ENCODE measurements around the gene CLEC18B. TPM values are rescaled to one million over a fixed set of nuclear protein-coding genes. Genes with fewer than 3 reads are reported as not detected.
"Not testable (repeated sequence)": the region's sequence is repeated elsewhere in the genome, so short reads cannot be mapped to it uniquely, and the experiment has no call there.

CLEC18B gene
- polyA plus RNA-seq, 2 of the 4 experiments (the other 2 are of a cell fraction) = 0.26 to 0.31 TPM

- no peak overlapping the region for H3K4me3 ChIP-seq
- no peak overlapping the region for H3K27ac ChIP-seq
- no peak for DNase-seq (ENCODE audit: low read depth in 1 of 2, low spot score in 1 of 2)
- POLR2A ChIA-PET = no interaction called here
- ATAC-seq = no peak
- CTCF ChIA-PET = interaction anchor here (0.7 kb wide), 1 partner anchor 1266 kb away, joined by 3 read pairs; no protein-coding TSS in a partner anchor
- H3K4me2 ChIP-seq = no peak overlapping the region
- FAIRE-seq = no peak
- no peaks in the 10 kb centered on the region for H3K9me3 ChIP-seq
- H3K4me1 ChIP-seq = no peaks in the 10 kb centered on the region
- no peak for TF ChIP-seq HOXB5 (CRISPR knock-in tag; IDR thresholded peaks at IDR 0.05)
- TF ChIP-seq EHMT2 (IDR thresholded peaks at IDR 0.05; ENCODE audit: low read depth) = no peak
- TF ChIP-seq ELK1 (IDR thresholded peaks at IDR 0.05; ENCODE audit: low read depth, low read length) = no peak
- TF ChIP-seq GATA3 (IDR thresholded peaks at IDR 0.05; ENCODE audit: borderline replicate concordance) = no peak
- TF ChIP-seq ATOH8 (CRISPR knock-in tag; IDR thresholded peaks at IDR 0.05; ENCODE audit: low read depth) = no peak
- no peak for TF ChIP-seq RCOR1 (IDR thresholded peaks at IDR 0.05; ENCODE audit: low read depth, low read length)
- WGBS (ENCODE audit: missing lambda C conversion rate) = 56% methylated on average over 10 of the region's 10 CpGs
These were observed 48.1 kb downstream of the CLEC18B start for GRCh38 chr16:74372953-74373846.

- ChIA-PET POLR2A (no interaction called here), CTCF (no interaction called here)
- FAIRE-seq (no peak), ATAC-seq (no peak), DNase-seq (ENCODE audit: low read depth in 1 of 2, low spot score in 1 of 2) (no peak)
- TF ChIP-seq ZC3H11A (IDR thresholded peaks at IDR 0.05) (no peak), TP53 (CRISPR knock-in tag; IDR thresholded peaks at IDR 0.05) (no peak), ELK1 (IDR thresholded peaks at IDR 0.05; ENCODE audit: low read depth, low read length) (no peak), ATOH8 (CRISPR knock-in tag; IDR thresholded peaks at IDR 0.05; ENCODE audit: low read depth) (no peak), HOXB5 (CRISPR knock-in tag; IDR thresholded peaks at IDR 0.05) (no peak), ZFP36 (IDR thresholded peaks at IDR 0.05; ENCODE audit: borderline replicate concordance, partially characterized antibody) (no peak), CHD2 (IDR thresholded peaks at IDR 0.05; ENCODE audit: low read length, partially characterized antibody) (no peak), HMGXB4 (CRISPR knock-in tag; IDR thresholded peaks at IDR 0.05; ENCODE audit: borderline replicate concordance) (no peak), HOXB13 (CRISPR knock-in tag; IDR thresholded peaks at IDR 0.05; ENCODE audit: low read depth) (no peak), CBX2 (IDR thresholded peaks at IDR 0.05; ENCODE audit: borderline replicate concordance, low read depth) (no peak), BHLHE40 (IDR thresholded peaks at IDR 0.05; ENCODE audit: low read depth, low read length) (no peak), FOXS1 (CRISPR knock-in tag; IDR thresholded peaks at IDR 0.05) (no peak), CHD4 (IDR thresholded peaks at IDR 0.05; ENCODE audit: borderline replicate concordance) (no peak), PHF8 (IDR thresholded peaks at IDR 0.05; ENCODE audit: borderline replicate concordance, low read depth) (no peak)
- WGBS (ENCODE audit: missing lambda C conversion rate) = 59% methylated on average over 5 of the region's 5 CpGs
- Histone ChIP-seq H3K4me1 (no peaks in the 10 kb centered on the region), H3K4me2 (no peak overlapping the region), H3K27ac (no peak overlapping the region), H3K9me3 (no peaks in the 10 kb centered on the region), H3K4me3 (no peak overlapping the region)
These were observed 48.9 kb downstream of the CLEC18B start for GRCh38 chr16:74372369-74372768.

GRCh38 chr16:74370338-74371135, 50.7 kb downstream of the CLEC18B start:
- H3K9me3 ChIP-seq; H3K4me3 ChIP-seq; DNase-seq (ENCODE audit: low read depth in 1 of 2, low spot score in 1 of 2); CTCF ChIA-PET; FAIRE-seq; H3K4me1 ChIP-seq; H3K27ac ChIP-seq; ATAC-seq; H3K4me2 ChIP-seq: not testable (repeated sequence)
- WGBS (ENCODE audit: missing lambda C conversion rate) = 80% methylated on average over 20 of the region's 20 CpGs
- POLR2A ChIA-PET = interaction anchor here (0.6 kb wide), 1 partner anchor 78 kb away, joined by 3 read pairs; no protein-coding TSS in a partner anchor

Measured in A549 (cell line).